UCSD-AML1 (cell line): ENCODE results near the gene ANKLE2.
"Not testable (repeated sequence)": the region's sequence is repeated elsewhere in the genome, so short reads cannot be mapped to it uniquely, and the experiment has no call there.

Source experiments
- DNase-seq: peaks from one replicate; lab custom pipeline; 2025; ENCODE audit not compliant: unreplicated experiment; lab: John Stamatoyannopoulos, UW

Gene ANKLE2

GRCh38 chr12:132692030-132692429, 69.6 kb downstream of the ANKLE2 start:
- not testable (repeated sequence) for DNase-seq

- no peak for DNase-seq
Observed at GRCh38 chr12:132690112-132690511, 71.5 kb downstream of the ANKLE2 start.

GRCh38 chr12:132689227-132689626, 72.4 kb downstream of the ANKLE2 start:
- no peak for DNase-seq

- DNase-seq, result peak; percentile 97
Observed at GRCh38 chr12:132687211-132688164, 74.1 kb downstream of the ANKLE2 start, which contains the start of the genes POLE and PXMP2. TSS of gene POLE (minus strand) at chr12:132687342. CDS start at chr12:132687315, 27 bp downstream. TSS of gene PXMP2 (plus strand) at chr12:132687587. CDS start at chr12:132687671, 84 bp downstream.

- no peak for DNase-seq
Observed at GRCh38 chr12:132686825-132687210, 74.8 kb downstream of the ANKLE2 start.

- DNase-seq, result no peak
Observed at GRCh38 chr12:132685400-132685799, 76.2 kb downstream of the ANKLE2 start.

- DNase-seq, result no peak
Observed at GRCh38 chr12:132677492-132677891, 84.1 kb downstream of the ANKLE2 start.

GRCh38 chr12:132675757-132676432, 85.7 kb downstream of the ANKLE2 start:
- DNase-seq, result no peak
